ENCODE results near the gene CATSPERD.

- TF ChIP-seq POLR2AphosphoS5 (IDR thresholded peaks at IDR 0.05) (no peak), POLR2A (IDR thresholded peaks at IDR 0.05) (no peak), CTCF (IDR thresholded peaks at IDR 0.05) (no peak)
Measured at GRCh38 chr19:5817218-5817617, 96.8 kb downstream of the CATSPERD start.
